Hematopoietic multipotent progenitor cell treated with erythropoietin and hydrocortisone succinate and interleukin-3 and kit ligand, for 4 days (in vitro differentiated cells): ENCODE results near the gene GPR35.
"Not testable (repeated sequence)": the region's sequence is repeated elsewhere in the genome, so short reads cannot be mapped to it uniquely, and the experiment has no call there.

ENCODE experiments used
- DNase-seq: peaks from one replicate; pipeline ENCODE4 v3.0.0-alpha.2; 2015

GPR35 gene

GRCh38 chr2:240640939-240641338 lies 15.7 kb downstream of the GPR35 start:
- DNase-seq, result peak; percentile 58

GRCh38 chr2:240642061-240642805 lies 17.0 kb downstream of the GPR35 start:
- no peak for DNase-seq

- no peak for DNase-seq
Observed at GRCh38 chr2:240642806-240643092, 17.5 kb downstream of the GPR35 start.

GRCh38 chr2:240643093-240643810 lies 18.0 kb downstream of the GPR35 start:
- DNase-seq, result no peak

GRCh38 chr2:240643811-240644150 lies 18.5 kb downstream of the GPR35 start:
- DNase-seq, result no peak

GRCh38 chr2:240644171-240644651 lies 18.9 kb downstream of the GPR35 start:
- no peak for DNase-seq

GRCh38 chr2:240644859-240645301 lies 19.6 kb downstream of the GPR35 start:
- DNase-seq, result no peak

GRCh38 chr2:240645346-240645745 lies 20.1 kb downstream of the GPR35 start:
- no peak for DNase-seq

- no peak for DNase-seq
Observed at GRCh38 chr2:240645801-240646175, 20.5 kb downstream of the GPR35 start.

GRCh38 chr2:240646176-240646899 lies 21.1 kb downstream of the GPR35 start:
- DNase-seq, result peak; percentile 29

GRCh38 chr2:240646900-240647502 lies 21.7 kb downstream of the GPR35 start:
- no peak for DNase-seq

GRCh38 chr2:240647503-240648154 lies 22.3 kb downstream of the GPR35 start:
- no peak for DNase-seq

- DNase-seq, result no peak
Observed at GRCh38 chr2:240648155-240648649, 22.9 kb downstream of the GPR35 start.

GRCh38 chr2:240648650-240649275 lies 23.5 kb downstream of the GPR35 start:
- no peak for DNase-seq

GRCh38 chr2:240649331-240649730 lies 24.1 kb downstream of the GPR35 start:
- DNase-seq, result no peak

- DNase-seq, result no peak
Observed at GRCh38 chr2:240650254-240650965, 25.1 kb downstream of the GPR35 start.

GRCh38 chr2:240651185-240651584 lies 25.9 kb downstream of the GPR35 start:
- no peak for DNase-seq

- peak; percentile 61 for DNase-seq
Observed at GRCh38 chr2:240655931-240656886, 30.9 kb downstream of the GPR35 start.

- not testable (repeated sequence) for DNase-seq
Observed at GRCh38 chr2:240659883-240660282, 34.6 kb downstream of the GPR35 start.

- DNase-seq, result no peak
Observed at GRCh38 chr2:240662681-240663080, 37.4 kb downstream of the GPR35 start.
